HepG2 (cell line): ENCODE results near the gene PRPSAP1. TPM values are rescaled to one million over a fixed set of nuclear protein-coding genes. Genes with fewer than 3 reads are reported as not detected.

ENCODE experiments used
- ARNT2 ChIP-seq: sonication (generic); formaldehyde crosslinking; IDR thresholded peaks from 2 replicates; pipeline ENCODE4 v1.8.0; 2022; ENCODE audit warnings: mild to moderate bottlenecking, low read depth, missing genetic modification reagents, moderate library complexity
- EZH2 ChIP-seq: conservative IDR thresholded peaks from 2 replicates; pipeline ENCODE4 v1.6.1; 2012; ENCODE audit warnings: mild to moderate bottlenecking, low read depth, low read length, moderate library complexity
- HNF4G ChIP-seq, 2 experiments: sonication (generic) in 1 of 2; formaldehyde crosslinking in 1 of 2; IDR thresholded peaks; 2 replicates each; pipeline versions ENCODE4 v1.4.0 to v1.6.1; 2011 to 2020; ENCODE audit warnings: borderline replicate concordance in 2 of 2, low read depth in 2 of 2, mild to moderate bottlenecking in 2 of 2, low read length in 1 of 2, missing genetic modification reagents in 1 of 2, moderate library complexity in 1 of 2
- JUNB ChIP-seq: sonication (generic); formaldehyde crosslinking; IDR thresholded peaks from 2 replicates; pipeline ENCODE4 v1.8.0; 2022; ENCODE audit warnings: missing genetic modification reagents, mild to moderate bottlenecking, borderline replicate concordance
- KAT8 ChIP-seq: IDR thresholded peaks from 2 replicates; pipeline ENCODE4 v1.6.1; 2016; ENCODE audit warnings: missing genetic modification reagents, missing compliant biosample characterization
- MXI1 ChIP-seq: IDR thresholded peaks from 3 replicates; pipeline ENCODE4 v1.6.1; 2012; ENCODE audit warnings: low read depth, low read length, inconsistent platforms, borderline replicate concordance
- MZF1 ChIP-seq: sonication (generic); formaldehyde crosslinking; IDR thresholded peaks from 2 replicates; pipeline ENCODE4 v1.8.1; 2023; ENCODE audit warnings: mild to moderate bottlenecking, missing genetic modification reagents, borderline replicate concordance
- PAWR ChIP-seq: sonication (generic); formaldehyde crosslinking; IDR thresholded peaks from 2 replicates; pipeline ENCODE4 v1.4.0; 2020; ENCODE audit warnings: missing genetic modification reagents, mild to moderate bottlenecking, borderline replicate concordance
- PLRG1 ChIP-seq: fragments of 450-650 bp; conservative IDR thresholded peaks from 2 replicates; pipeline ENCODE4 v1.6.1; 2016
- U2AF1 ChIP-seq: fragments of 200-400 bp; formaldehyde crosslinking; optimal IDR thresholded peaks from 2 replicates; pipeline ENCODE3; 2017; ENCODE audit warnings: mild to moderate bottlenecking, low read depth, low read length
- YY1 ChIP-seq: IDR thresholded peaks from 2 replicates; pipeline ENCODE4 v1.6.1; 2011; ENCODE audit warnings: low read length, low read depth, moderate library complexity, mild to moderate bottlenecking; ENCODE audit not compliant: insufficient read depth, insufficient replicate concordance
- ZFP41 ChIP-seq: sonication (generic); formaldehyde crosslinking; IDR thresholded peaks from 2 replicates; pipeline ENCODE4 v1.4.0; 2020; ENCODE audit warnings: mild to moderate bottlenecking, missing genetic modification reagents, borderline replicate concordance
- ZFX ChIP-seq: sonication (generic); formaldehyde crosslinking; IDR thresholded peaks from 2 replicates; pipeline ENCODE4 v1.4.0; 2020; ENCODE audit warnings: mild to moderate bottlenecking, low read depth, missing genetic modification reagents, moderate library complexity
- ZNF329 ChIP-seq: sonication (generic); formaldehyde crosslinking; IDR thresholded peaks from 2 replicates; pipeline ENCODE4 v1.9.0; 2021; ENCODE audit warnings: low read depth, mild to moderate bottlenecking, missing genetic modification reagents
- ZNF75D ChIP-seq: sonication (generic); formaldehyde crosslinking; IDR thresholded peaks from 2 replicates; pipeline ENCODE4 v1.8.1; 2023; ENCODE audit warnings: missing genetic modification reagents, mild to moderate bottlenecking, borderline replicate concordance
- ZNF761 ChIP-seq: sonication (generic); formaldehyde crosslinking; conservative IDR thresholded peaks from 2 replicates; pipeline ENCODE4 v1.4.0; 2020; ENCODE audit warnings: mild to moderate bottlenecking, missing genetic modification reagents
- ZNF788 ChIP-seq: sonication (generic); formaldehyde crosslinking; IDR thresholded peaks from 2 replicates; pipeline ENCODE4 v1.5.0; 2020; ENCODE audit warnings: mild to moderate bottlenecking, missing genetic modification reagents, borderline replicate concordance
- polyA plus RNA-seq, 8 experiments: library from polyadenylated mRNA; depleted of rRNA in 3 of 8; stranded (reverse) in 7 of 8; unstranded in 1 of 8; fragments of >200 nt; fragmentation: Illumina TruSeq in 4 of 8; extraction: Trizol in 4 of 8; gene quantifications; 2 replicates each; pipeline versions ENCODE4 v1.2.1 to v1.2.3, GENCODE V29; 2011 to 2016; ENCODE audit warnings: low read depth in 4 of 8, missing spikeins in 1 of 8, mixed read lengths in 1 of 8; ENCODE audit not compliant: insufficient read depth in 1 of 8
- total RNA-seq, 5 experiments: library from RNA; depleted of rRNA; stranded (reverse); fragments of >200 nt; fragmentation: Illumina TruSeq; extraction: Trizol; gene quantifications; 2 replicates each; pipeline ENCODE4 v1.2.3, GENCODE V29; 2016; ENCODE audit warnings: low read depth in 1 of 5
- TF ChIP-seq, protein P1 (sequence below): sonication (generic); formaldehyde crosslinking; IDR thresholded peaks from 2 replicates; pipeline ENCODE4 v1.4.0; 2020; ENCODE audit warnings: missing genetic modification reagents
- TF ChIP-seq, protein P2 (sequence below): conservative IDR thresholded peaks from 2 replicates; pipeline ENCODE4 v1.6.1; 2018; ENCODE audit warnings: missing genetic modification reagents
- TF ChIP-seq, protein P3 (sequence below): sonication (generic); formaldehyde crosslinking; IDR thresholded peaks from 2 replicates; pipeline ENCODE4 v1.5.0; 2020; ENCODE audit warnings: missing genetic modification reagents
- TF ChIP-seq, protein P4 (sequence below): sonication (generic); formaldehyde crosslinking; IDR thresholded peaks from 2 replicates; pipeline ENCODE4 v1.8.1; 2023; ENCODE audit warnings: mild to moderate bottlenecking, missing genetic modification reagents, borderline replicate concordance
- TF ChIP-seq, protein P5 (sequence below): sonication (generic); formaldehyde crosslinking; IDR thresholded peaks from 2 replicates; pipeline ENCODE4 v1.8.0; 2022; ENCODE audit warnings: mild to moderate bottlenecking, missing genetic modification reagents, borderline replicate concordance

Gene PRPSAP1
- total and polyA plus RNA-seq, 2 of the 13 experiments (the other 11 are each of a cell fraction or from before 2014, with no cell fraction given): 91.1 to 314 TPM

DNA sequence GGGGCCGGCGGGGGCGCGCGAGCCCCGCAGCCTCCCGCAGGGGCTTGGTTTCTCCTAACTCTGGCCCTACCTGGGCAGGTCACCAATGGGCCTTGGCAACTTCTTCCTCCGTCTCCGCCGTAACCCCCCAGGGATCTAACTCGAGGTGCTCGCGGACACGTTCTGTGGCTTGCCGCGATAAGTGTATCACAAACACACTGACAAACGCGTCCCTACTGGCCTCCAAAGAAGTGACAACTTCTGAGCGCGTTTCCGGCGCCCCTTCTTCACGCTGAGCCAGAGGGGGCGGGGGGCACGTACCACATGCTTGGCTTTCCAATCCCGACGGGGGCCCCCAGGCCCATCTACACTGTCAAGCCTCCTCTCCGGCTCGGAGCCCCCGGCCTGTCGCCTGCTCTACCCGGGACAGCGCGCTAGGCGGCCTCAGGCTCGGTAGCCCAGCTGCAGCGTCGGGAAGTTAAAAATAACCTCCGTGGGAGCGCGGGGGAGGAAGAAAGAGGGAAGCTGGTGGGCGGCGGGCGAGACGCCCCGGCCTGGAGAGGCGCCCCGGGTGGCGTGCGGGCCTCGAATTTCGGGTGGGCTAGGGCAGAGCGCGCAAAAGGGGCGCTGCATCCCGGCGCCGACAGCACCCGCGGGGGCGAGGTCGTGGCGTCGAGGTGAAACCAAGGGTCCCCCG lies 30.0 kb upstream of the PRPSAP1 start (continued):
- TF ChIP-seq ARNT2 (CRISPR knock-in tag) (peak; percentile 71), JUNB (no peak; the same call in 1 of the 2 replicates), ZNF788 (CRISPR knock-in tag) (0 out of 2 replicates have a peak, but pooled peaks have one; percentile 84), HNF4G (IDR thresholded peaks at IDR 0.05; ENCODE audit: borderline replicate concordance, low read depth, low read length) (no peak), HNF4G (CRISPR knock-in tag; IDR thresholded peaks at IDR 0.05; ENCODE audit: borderline replicate concordance, low read depth) (no peak), ZNF329 (CRISPR knock-in tag) (no peak), MXI1 (no peak), PLRG1 (no peak), ZNF75D (CRISPR knock-in tag) (peak; percentile 42; the same call in 1 of the 2 replicates), ZFP41 (CRISPR knock-in tag) (peak; percentile 72; the same call in 1 of the 2 replicates), MZF1 (CRISPR knock-in tag) (no peak), U2AF1 (peak; percentile 65), PAWR (CRISPR knock-in tag) (no peak), ZNF761 (CRISPR knock-in tag) (0 out of 2 replicates have a peak, but pooled peaks have one; percentile 37), YY1 (no peak), EZH2 (no peak), ZFX (CRISPR knock-in tag) (peak; percentile 42), KAT8 (CRISPR knock-in tag) (no peak; the same call in 1 of the 2 replicates)
- TF ChIP-seq, protein P1, sequence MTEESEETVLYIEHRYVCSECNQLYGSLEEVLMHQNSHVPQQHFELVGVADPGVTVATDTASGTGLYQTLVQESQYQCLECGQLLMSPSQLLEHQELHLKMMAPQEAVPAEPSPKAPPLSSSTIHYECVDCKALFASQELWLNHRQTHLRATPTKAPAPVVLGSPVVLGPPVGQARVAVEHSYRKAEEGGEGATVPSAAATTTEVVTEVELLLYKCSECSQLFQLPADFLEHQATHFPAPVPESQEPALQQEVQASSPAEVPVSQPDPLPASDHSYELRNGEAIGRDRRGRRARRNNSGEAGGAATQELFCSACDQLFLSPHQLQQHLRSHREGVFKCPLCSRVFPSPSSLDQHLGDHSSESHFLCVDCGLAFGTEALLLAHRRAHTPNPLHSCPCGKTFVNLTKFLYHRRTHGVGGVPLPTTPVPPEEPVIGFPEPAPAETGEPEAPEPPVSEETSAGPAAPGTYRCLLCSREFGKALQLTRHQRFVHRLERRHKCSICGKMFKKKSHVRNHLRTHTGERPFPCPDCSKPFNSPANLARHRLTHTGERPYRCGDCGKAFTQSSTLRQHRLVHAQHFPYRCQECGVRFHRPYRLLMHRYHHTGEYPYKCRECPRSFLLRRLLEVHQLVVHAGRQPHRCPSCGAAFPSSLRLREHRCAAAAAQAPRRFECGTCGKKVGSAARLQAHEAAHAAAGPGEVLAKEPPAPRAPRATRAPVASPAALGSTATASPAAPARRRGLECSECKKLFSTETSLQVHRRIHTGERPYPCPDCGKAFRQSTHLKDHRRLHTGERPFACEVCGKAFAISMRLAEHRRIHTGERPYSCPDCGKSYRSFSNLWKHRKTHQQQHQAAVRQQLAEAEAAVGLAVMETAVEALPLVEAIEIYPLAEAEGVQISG: no peak
- TF ChIP-seq, protein P2, sequence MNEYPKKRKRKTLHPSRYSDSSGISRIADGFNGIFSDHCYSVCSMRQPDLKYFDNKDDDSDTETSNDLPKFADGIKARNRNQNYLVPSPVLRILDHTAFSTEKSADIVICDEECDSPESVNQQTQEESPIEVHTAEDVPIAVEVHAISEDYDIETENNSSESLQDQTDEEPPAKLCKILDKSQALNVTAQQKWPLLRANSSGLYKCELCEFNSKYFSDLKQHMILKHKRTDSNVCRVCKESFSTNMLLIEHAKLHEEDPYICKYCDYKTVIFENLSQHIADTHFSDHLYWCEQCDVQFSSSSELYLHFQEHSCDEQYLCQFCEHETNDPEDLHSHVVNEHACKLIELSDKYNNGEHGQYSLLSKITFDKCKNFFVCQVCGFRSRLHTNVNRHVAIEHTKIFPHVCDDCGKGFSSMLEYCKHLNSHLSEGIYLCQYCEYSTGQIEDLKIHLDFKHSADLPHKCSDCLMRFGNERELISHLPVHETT (CRISPR knock-in tag): no peak; the same call in none of the 2 replicates
- TF ChIP-seq, protein P3, sequence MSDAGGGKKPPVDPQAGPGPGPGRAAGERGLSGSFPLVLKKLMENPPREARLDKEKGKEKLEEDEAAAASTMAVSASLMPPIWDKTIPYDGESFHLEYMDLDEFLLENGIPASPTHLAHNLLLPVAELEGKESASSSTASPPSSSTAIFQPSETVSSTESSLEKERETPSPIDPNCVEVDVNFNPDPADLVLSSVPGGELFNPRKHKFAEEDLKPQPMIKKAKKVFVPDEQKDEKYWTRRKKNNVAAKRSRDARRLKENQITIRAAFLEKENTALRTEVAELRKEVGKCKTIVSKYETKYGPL: no peak
- TF ChIP-seq, protein P4, sequence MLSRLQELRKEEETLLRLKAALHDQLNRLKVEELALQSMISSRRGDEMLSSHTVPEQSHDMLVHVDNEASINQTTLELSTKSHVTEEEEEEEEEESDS (CRISPR knock-in tag): 0 out of 2 replicates have a peak, but pooled peaks have one; percentile 8
- TF ChIP-seq, protein P5, sequence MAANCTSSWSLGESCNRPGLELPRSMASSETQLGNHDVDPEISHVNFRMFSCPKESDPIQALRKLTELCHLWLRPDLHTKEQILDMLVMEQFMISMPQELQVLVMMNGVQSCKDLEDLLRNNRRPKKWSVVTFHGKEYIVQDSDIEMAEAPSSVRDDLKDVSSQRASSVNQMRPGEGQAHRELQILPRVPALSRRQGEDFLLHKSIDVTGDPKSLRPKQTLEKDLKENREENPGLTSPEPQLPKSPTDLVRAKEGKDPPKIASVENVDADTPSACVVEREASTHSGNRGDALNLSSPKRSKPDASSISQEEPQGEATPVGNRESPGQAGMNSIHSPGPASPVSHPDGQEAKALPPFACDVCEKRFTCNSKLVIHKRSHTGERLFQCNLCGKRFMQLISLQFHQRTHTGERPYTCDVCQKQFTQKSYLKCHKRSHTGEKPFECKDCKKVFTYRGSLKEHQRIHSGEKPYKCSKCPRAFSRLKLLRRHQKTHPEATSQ (CRISPR knock-in tag): no peak
